HepG2 (cell line): ENCODE results near the gene SAC3D1. TPM values are rescaled to one million over a fixed set of nuclear protein-coding genes. Genes with fewer than 3 reads are reported as not detected.

Experiments used
- AKAP8 ChIP-seq: sonication (generic); formaldehyde crosslinking; IDR thresholded peaks from 2 replicates; pipeline ENCODE4 v1.5.1; 2020; ENCODE audit warnings: mild to moderate bottlenecking, missing genetic modification reagents
- ATF1 ChIP-seq: IDR thresholded peaks from 2 replicates; pipeline ENCODE4 v1.6.1; 2016; ENCODE audit warnings: mild to moderate bottlenecking, control low read depth
- CREM ChIP-seq, 2 experiments: sonication (generic) in 1 of 2; formaldehyde crosslinking in 1 of 2; IDR thresholded peaks; 2 replicates each; pipeline versions ENCODE4 v1.4.0 to v1.6.1; 2016 to 2020; ENCODE audit warnings: antibody characterized with exemption in 1 of 2, mild to moderate bottlenecking in 1 of 2, missing genetic modification reagents in 1 of 2
- GLI4 ChIP-seq: sonication (generic); formaldehyde crosslinking; IDR thresholded peaks from 2 replicates; pipeline ENCODE4 v1.5.1; 2020; ENCODE audit warnings: missing genetic modification reagents, mild to moderate bottlenecking, moderate library complexity, borderline replicate concordance
- MYNN ChIP-seq: sonication (generic); formaldehyde crosslinking; IDR thresholded peaks from 2 replicates; pipeline ENCODE4 v1.4.0; 2020; ENCODE audit warnings: mild to moderate bottlenecking, low read depth, missing genetic modification reagents
- NBN ChIP-seq: fragments of 450-650 bp; conservative IDR thresholded peaks from 2 replicates; pipeline ENCODE4 v1.6.1; 2017
- NCOA1 ChIP-seq: sonication (generic); formaldehyde crosslinking; IDR thresholded peaks from 2 replicates; pipeline ENCODE4 v1.9.0; 2021; ENCODE audit warnings: missing genetic modification reagents
- NCOR1 ChIP-seq: fragments of 200-600 bp; sonication (generic); IDR thresholded peaks from 2 replicates; pipeline ENCODE4 v1.7.0; 2017; ENCODE audit warnings: antibody characterized with exemption, low read length, borderline replicate concordance
- NFYB ChIP-seq: sonication (generic); formaldehyde crosslinking; IDR thresholded peaks from 2 replicates; pipeline ENCODE4 v1.4.0; 2020; ENCODE audit warnings: missing genetic modification reagents
- RFXAP ChIP-seq: sonication (generic); formaldehyde crosslinking; IDR thresholded peaks from 2 replicates; pipeline ENCODE4 v1.4.0; 2020; ENCODE audit warnings: missing genetic modification reagents, borderline replicate concordance
- RNF2 ChIP-seq: fragments of 450-650 bp; conservative IDR thresholded peaks from 2 replicates; pipeline ENCODE4 v1.6.1; 2016; ENCODE audit warnings: low read depth
- SOX13 ChIP-seq, 3 experiments: fragments of 450-650 bp in 1 of 3; sonication (generic) in 1 of 3; formaldehyde crosslinking in 1 of 3; IDR thresholded peaks in 2 of 3; conservative IDR thresholded peaks in 1 of 3; 2 replicates each; pipeline versions ENCODE4 v1.5.0 to v1.6.1; 2016 to 2020; ENCODE audit warnings: antibody characterized with exemption in 1 of 3, mild to moderate bottlenecking in 1 of 3, missing compliant biosample characterization in 1 of 3, missing genetic modification reagents in 1 of 3, moderate library complexity in 1 of 3
- ZNF143 ChIP-seq: sonication (generic); formaldehyde crosslinking; IDR thresholded peaks from 2 replicates; pipeline ENCODE4 v1.4.0; 2020; ENCODE audit warnings: missing genetic modification reagents
- ZNF557 ChIP-seq: sonication (generic); formaldehyde crosslinking; IDR thresholded peaks from 2 replicates; pipeline ENCODE4 v1.4.0; 2020; ENCODE audit warnings: missing genetic modification reagents
- polyA plus RNA-seq, 8 experiments: library from polyadenylated mRNA; depleted of rRNA in 3 of 8; stranded (reverse) in 7 of 8; unstranded in 1 of 8; fragments of >200 nt; fragmentation: Illumina TruSeq in 4 of 8; extraction: Trizol in 4 of 8; gene quantifications; 2 replicates each; pipeline versions ENCODE4 v1.2.1 to v1.2.3, GENCODE V29; 2011 to 2016; ENCODE audit warnings: low read depth in 4 of 8, missing spikeins in 1 of 8, mixed read lengths in 1 of 8; ENCODE audit not compliant: insufficient read depth in 1 of 8
- total RNA-seq, 5 experiments: library from RNA; depleted of rRNA; stranded (reverse); fragments of >200 nt; fragmentation: Illumina TruSeq; extraction: Trizol; gene quantifications; 2 replicates each; pipeline ENCODE4 v1.2.3, GENCODE V29; 2016; ENCODE audit warnings: low read depth in 1 of 5
- TF ChIP-seq, protein P1 (sequence below): sonication (generic); formaldehyde crosslinking; IDR thresholded peaks from 2 replicates; pipeline ENCODE4 v1.4.0; 2020; ENCODE audit warnings: mild to moderate bottlenecking, missing genetic modification reagents
- TF ChIP-seq, protein P2 (sequence below): IDR thresholded peaks from 2 replicates; pipeline ENCODE4 v1.6.1; 2018; ENCODE audit warnings: missing genetic modification reagents, mild to moderate bottlenecking, missing compliant biosample characterization
- TF ChIP-seq, protein P3 (sequence below): sonication (generic); formaldehyde crosslinking; IDR thresholded peaks from 2 replicates; pipeline ENCODE4 v1.5.0; 2020; ENCODE audit warnings: mild to moderate bottlenecking, missing genetic modification reagents, borderline replicate concordance

The SAC3D1 gene
- total and polyA plus RNA-seq, 2 of the 13 experiments (the other 11 are each of a cell fraction or from before 2014, with no cell fraction given), result 7.4 to 36.3 TPM

- TF ChIP-seq NFYB (CRISPR knock-in tag) (no peak; the same call in 1 of the 2 replicates), CREM (IDR thresholded peaks at IDR 0.05) (no peak), CREM (CRISPR knock-in tag; IDR thresholded peaks at IDR 0.05) (no peak), ATF1 (CRISPR knock-in tag) (no peak), AKAP8 (CRISPR knock-in tag) (peak; percentile 81; the same call in 1 of the 2 replicates), RNF2 (peak; percentile 82), SOX13 (IDR thresholded peaks at IDR 0.05) (no peak), SOX13 (CRISPR knock-in tag; conservative IDR thresholded peaks at IDR 0.05 in 1 of 2, IDR thresholded peaks at IDR 0.05 in 1 of 2) (peak in 1 of 2 experiments; percentile 14; a peak in 1 of 4 replicates), ZNF143 (no peak), GLI4 (CRISPR knock-in tag) (0 out of 2 replicates have a peak, but pooled peaks have one; percentile 46), MYNN (no peak), ZNF557 (no peak), NCOA1 (CRISPR knock-in tag) (peak; percentile 51; the same call in 1 of the 2 replicates), NCOR1 (peak; percentile 46; the same call in 1 of the 2 replicates), RFXAP (CRISPR knock-in tag) (peak; percentile 68), NBN (no peak)
- TF ChIP-seq, protein P1, sequence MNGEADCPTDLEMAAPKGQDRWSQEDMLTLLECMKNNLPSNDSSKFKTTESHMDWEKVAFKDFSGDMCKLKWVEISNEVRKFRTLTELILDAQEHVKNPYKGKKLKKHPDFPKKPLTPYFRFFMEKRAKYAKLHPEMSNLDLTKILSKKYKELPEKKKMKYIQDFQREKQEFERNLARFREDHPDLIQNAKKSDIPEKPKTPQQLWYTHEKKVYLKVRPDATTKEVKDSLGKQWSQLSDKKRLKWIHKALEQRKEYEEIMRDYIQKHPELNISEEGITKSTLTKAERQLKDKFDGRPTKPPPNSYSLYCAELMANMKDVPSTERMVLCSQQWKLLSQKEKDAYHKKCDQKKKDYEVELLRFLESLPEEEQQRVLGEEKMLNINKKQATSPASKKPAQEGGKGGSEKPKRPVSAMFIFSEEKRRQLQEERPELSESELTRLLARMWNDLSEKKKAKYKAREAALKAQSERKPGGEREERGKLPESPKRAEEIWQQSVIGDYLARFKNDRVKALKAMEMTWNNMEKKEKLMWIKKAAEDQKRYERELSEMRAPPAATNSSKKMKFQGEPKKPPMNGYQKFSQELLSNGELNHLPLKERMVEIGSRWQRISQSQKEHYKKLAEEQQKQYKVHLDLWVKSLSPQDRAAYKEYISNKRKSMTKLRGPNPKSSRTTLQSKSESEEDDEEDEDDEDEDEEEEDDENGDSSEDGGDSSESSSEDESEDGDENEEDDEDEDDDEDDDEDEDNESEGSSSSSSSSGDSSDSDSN (CRISPR knock-in tag), result peak; percentile 82
- TF ChIP-seq, protein P2, sequence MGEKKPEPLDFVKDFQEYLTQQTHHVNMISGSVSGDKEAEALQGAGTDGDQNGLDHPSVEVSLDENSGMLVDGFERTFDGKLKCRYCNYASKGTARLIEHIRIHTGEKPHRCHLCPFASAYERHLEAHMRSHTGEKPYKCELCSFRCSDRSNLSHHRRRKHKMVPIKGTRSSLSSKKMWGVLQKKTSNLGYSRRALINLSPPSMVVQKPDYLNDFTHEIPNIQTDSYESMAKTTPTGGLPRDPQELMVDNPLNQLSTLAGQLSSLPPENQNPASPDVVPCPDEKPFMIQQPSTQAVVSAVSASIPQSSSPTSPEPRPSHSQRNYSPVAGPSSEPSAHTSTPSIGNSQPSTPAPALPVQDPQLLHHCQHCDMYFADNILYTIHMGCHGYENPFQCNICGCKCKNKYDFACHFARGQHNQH (CRISPR knock-in tag), result peak; percentile 59; the same call in 1 of the 2 replicates
- TF ChIP-seq, protein P3, sequence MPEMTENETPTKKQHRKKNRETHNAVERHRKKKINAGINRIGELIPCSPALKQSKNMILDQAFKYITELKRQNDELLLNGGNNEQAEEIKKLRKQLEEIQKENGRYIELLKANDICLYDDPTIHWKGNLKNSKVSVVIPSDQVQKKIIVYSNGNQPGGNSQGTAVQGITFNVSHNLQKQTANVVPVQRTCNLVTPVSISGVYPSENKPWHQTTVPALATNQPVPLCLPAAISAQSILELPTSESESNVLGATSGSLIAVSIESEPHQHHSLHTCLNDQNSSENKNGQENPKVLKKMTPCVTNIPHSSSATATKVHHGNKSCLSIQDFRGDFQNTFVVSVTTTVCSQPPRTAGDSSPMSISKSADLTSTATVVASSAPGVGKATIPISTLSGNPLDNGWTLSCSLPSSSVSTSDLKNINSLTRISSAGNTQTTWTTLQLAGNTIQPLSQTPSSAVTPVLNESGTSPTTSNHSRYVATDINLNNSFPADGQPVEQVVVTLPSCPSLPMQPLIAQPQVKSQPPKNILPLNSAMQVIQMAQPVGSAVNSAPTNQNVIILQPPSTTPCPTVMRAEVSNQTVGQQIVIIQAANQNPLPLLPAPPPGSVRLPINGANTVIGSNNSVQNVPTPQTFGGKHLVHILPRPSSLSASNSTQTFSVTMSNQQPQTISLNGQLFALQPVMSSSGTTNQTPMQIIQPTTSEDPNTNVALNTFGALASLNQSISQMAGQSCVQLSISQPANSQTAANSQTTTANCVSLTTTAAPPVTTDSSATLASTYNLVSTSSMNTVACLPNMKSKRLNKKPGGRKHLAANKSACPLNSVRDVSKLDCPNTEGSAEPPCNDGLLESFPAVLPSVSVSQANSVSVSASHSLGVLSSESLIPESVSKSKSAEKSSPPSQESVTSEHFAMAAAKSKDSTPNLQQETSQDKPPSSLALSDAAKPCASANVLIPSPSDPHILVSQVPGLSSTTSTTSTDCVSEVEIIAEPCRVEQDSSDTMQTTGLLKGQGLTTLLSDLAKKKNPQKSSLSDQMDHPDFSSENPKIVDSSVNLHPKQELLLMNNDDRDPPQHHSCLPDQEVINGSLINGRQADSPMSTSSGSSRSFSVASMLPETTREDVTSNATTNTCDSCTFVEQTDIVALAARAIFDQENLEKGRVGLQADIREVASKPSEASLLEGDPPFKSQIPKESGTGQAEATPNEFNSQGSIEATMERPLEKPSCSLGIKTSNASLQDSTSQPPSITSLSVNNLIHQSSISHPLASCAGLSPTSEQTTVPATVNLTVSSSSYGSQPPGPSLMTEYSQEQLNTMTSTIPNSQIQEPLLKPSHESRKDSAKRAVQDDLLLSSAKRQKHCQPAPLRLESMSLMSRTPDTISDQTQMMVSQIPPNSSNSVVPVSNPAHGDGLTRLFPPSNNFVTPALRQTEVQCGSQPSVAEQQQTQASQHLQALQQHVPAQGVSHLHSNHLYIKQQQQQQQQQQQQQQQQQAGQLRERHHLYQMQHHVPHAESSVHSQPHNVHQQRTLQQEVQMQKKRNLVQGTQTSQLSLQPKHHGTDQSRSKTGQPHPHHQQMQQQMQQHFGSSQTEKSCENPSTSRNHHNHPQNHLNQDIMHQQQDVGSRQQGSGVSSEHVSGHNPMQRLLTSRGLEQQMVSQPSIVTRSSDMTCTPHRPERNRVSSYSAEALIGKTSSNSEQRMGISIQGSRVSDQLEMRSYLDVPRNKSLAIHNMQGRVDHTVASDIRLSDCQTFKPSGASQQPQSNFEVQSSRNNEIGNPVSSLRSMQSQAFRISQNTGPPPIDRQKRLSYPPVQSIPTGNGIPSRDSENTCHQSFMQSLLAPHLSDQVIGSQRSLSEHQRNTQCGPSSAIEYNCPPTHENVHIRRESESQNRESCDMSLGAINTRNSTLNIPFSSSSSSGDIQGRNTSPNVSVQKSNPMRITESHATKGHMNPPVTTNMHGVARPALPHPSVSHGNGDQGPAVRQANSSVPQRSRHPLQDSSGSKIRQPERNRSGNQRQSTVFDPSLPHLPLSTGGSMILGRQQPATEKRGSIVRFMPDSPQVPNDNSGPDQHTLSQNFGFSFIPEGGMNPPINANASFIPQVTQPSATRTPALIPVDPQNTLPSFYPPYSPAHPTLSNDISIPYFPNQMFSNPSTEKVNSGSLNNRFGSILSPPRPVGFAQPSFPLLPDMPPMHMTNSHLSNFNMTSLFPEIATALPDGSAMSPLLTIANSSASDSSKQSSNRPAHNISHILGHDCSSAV (CRISPR knock-in tag), result no peak
Measured at GRCh38 chr11:65027213-65028067, 13.6 kb upstream of the SAC3D1 start, which contains the start of gene SNX15 (continued).
